NCI-H2029 (cell line): ENCODE data around the gene GPRIN2.
"Not testable (repeated sequence)": the region's sequence is repeated elsewhere in the genome, so short reads cannot be mapped to it uniquely, and the experiment has no call there.

Experiments
- DNase-seq: peaks from one replicate; lab custom pipeline; 2025; lab: John Stamatoyannopoulos, UW

The GPRIN2 gene

DNA sequence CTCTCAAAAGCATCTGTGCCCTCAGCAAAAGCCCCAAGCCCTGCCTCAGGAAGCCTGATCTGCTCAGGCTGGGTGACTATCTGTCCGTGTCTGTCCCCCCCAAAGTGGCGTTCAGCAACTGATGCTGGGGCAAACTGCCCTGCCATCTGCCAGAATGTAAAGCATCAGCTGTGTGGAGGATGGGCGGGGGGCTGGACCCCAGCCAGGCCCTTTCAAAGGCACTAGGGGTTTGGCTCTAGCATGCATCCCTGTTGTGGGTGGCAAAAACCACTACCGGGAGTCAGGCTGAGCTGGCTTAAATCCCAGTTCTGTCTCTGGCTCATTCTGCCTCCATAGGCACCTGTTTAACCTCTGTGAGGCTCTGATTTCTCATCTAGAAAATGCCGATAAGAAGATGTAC, 35.5 kb downstream of the GPRIN2 start:
- peak; percentile 46 for DNase-seq

GRCh38 chr10:46520381-46520780, 36.1 kb downstream of the GPRIN2 start:
- no peak for DNase-seq

DNA sequence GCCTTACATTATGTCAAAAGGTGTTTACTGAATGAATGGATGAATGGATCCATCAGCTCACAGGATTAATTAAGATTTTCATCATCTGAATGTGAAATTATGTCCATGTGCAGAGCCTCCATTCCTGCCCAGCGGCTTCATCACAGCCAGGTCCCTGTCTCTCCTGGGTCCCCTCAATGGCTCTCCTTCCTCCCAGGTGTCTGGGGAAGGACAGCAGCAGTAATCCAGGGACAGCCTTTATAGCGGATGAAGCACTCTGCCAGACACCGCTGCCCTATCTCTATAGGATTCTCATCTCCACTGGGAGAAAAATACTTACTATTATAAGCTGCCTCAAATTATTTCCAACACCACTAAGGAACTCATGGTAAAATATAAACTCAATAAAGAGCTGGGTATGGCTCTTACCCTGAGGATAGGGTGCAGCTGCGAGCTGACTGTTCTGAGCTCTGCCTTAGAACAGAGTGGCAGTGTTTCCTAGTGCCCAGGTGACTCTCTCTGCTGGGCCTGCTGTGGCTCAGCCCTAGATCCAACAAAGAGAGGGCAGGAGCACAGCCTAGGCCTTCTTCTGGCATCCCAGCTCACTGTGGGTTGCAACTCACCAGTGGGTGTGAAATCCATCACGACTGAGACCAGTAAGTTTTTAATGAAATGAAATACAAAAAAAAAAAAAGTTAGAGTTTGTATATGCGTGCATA, 38.3 kb downstream of the GPRIN2 start:
- DNase-seq = no peak

DNA sequence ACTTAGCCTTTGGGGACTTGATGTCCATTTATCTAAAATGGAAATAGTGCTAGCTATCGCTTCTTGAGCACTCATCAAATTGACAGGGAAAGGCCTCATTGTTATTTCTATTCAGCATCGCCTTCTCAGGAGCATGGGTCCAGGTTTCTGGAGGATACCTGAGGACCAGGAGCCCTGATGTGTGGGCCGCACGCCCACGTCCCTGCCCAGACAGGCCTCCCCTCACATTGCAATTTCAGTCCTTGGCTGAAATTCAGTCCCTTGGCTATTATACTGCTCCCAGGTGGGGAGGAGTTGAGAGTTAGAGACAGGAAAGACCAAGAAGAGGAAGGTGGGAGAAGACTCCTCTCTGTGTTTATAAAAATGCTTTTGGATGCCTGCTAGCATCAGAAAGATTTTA, 38.9 kb downstream of the GPRIN2 start:
- no peak for DNase-seq

DNA sequence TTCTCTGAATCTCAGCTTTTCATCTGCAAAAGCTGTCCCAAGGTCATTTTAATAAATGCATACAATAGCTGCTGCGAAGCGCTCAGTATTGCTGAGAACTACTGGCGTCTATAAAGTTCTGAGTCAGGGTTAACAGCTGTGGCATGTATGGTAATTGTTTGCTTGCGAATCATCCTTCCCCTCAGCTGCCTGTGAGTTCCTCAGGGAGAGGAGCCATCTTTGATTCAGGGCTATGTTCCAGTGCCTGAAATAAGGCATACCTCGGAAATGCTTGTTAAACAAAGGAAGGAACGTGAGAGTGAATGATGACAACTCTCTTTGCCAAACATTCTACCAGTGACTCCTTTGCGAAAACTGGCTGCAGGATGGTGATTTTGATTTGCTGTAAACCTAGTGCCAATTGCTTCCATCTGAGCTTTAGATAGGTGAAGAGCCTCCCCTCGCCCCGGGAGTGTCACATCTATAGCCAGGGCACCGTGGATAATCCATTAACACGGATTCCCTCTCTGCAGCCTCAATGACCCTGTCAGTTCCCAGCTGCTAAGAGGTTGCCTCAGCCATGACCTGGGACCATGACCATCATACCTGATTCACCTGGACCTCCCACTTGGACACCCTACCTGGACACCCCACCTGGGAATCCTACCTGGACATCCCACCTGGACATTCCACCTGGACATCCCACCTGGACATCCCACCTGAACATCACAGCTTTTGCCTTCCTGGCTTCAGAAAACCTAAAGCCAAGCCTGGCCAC, 39.6 kb downstream of the GPRIN2 start:
- DNase-seq = no peak

GRCh38 chr10:46515793-46516192, 40.7 kb downstream of the GPRIN2 start:
- no peak for DNase-seq

GRCh38 chr10:46515366-46515765, 41.1 kb downstream of the GPRIN2 start:
- no peak for DNase-seq

DNA sequence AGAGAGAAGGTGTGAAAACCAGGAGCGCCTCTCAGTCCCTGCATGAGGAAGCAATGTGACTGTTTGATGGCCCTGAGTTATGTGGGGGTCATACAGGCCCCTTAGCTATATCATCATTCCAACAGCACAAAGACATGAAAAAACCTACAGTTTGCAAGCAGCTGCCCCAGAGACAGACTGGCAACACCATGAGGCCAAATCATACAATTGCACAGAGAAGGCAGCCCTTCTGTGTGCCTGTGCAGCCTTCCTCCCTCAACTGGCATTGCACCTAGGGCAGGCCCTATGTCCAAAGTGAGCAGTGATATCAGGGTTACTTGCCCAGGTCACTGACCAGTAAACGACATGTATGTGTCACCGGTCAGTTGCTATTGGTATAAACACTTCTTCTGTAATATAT, 41.6 kb downstream of the GPRIN2 start:
- no peak for DNase-seq

DNA sequence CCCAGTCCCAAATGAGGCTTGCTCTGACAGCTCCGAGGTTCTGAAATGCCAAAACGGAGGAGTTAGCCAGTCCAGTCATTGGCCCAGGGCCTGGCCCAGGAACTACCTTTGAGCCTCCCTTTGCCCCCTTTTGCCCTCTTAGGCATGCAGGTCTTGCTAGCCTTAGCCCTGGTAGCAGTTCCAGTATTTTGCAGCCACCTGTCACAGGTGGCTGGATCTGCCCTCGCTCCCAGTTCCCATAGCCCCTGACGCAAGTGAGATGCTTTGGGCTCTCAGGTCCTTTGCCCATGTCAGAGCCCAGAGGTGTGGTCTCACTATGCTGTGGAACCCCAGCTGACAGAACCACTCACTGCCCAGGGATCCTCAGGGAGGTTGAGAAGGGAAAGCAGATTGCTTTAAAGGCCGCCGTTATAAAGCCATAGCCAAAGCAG, 42.0 kb downstream of the GPRIN2 start:
- no peak for DNase-seq

DNA sequence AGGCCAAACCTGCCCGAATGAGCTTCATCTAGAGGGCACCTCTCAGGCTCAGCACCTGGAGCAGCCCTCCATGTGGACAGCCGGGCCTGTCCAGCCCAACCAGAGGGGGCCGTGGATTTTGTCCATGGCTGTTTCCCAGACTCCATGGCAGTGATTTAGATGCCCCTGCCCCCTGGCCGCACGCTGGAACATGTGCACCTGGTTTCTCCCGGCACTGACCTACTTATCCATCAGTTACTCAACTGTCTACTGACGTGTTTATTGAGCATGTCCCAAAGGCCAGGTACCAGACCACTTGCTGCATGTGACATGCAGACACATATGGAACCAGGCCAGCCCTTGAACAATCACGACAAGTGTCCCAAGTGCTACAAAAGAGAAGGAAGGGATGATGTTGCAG, 43.1 kb downstream of the GPRIN2 start:
- not testable (repeated sequence) for DNase-seq

DNA sequence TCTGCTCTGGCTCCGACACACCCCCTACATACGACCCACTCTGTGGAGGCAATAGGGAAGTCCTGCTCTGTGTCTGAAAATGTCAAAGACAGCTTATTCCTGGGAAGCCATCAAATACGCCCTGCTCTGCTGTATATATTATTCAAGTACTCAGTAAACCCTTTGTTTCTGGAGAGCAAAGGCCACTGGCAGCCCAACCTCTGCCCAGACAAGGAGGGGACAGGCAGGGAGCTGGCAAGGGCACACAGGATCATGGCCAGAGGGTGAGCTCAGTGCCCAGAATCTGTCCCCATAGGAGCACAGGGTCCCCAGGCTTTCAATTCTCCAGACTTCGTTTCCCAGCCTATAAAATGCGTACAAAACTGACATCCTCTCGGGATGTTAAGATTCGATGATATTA, 43.7 kb downstream of the GPRIN2 start:
- not testable (repeated sequence) for DNase-seq

DNA sequence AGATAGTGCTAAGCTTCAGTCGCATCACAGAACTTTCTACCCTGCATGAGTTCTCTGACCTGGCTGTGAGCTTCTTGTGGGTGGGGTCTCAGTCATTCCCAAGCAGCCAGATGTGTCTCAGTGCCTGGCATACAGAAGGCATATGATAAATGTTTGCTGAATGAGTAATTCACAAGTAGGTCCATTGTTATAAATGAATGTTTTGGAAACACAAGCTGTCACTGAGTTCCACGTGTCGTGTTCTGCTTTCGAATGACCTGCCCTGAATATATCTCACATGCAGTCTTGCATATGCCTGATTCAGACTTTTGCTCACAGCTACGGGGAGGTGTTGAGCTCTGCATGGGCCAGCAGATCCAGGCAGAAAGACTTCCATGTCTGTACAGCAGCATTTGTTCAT, 44.5 kb downstream of the GPRIN2 start:
- not testable (repeated sequence) for DNase-seq
